Measurements from ENCODE around the gene JMJD6.

The JMJD6 gene

GRCh38 chr17:76679239-76679638 lies 47.2 kb downstream of the JMJD6 start:
- DNase-seq (ENCODE audit: low read depth in 2 of 2): no peak

- peak; percentile 3 to 24 for DNase-seq (ENCODE audit: low read depth in 2 of 2)
Measured at GRCh38 chr17:76678330-76678729, 48.1 kb downstream of the JMJD6 start.

GRCh38 chr17:76677406-76677805 lies 49.0 kb downstream of the JMJD6 start:
- DNase-seq (ENCODE audit: low read depth in 2 of 2): no peak

GRCh38 chr17:76676629-76677028 lies 49.8 kb downstream of the JMJD6 start:
- no peak for DNase-seq (ENCODE audit: low read depth in 2 of 2)

- DNase-seq (ENCODE audit: low read depth in 2 of 2): no peak
Measured at GRCh38 chr17:76675648-76676047, 50.8 kb downstream of the JMJD6 start.

- no peak for DNase-seq (ENCODE audit: low read depth in 2 of 2)
Measured at GRCh38 chr17:76674600-76674999, 51.8 kb downstream of the JMJD6 start.

- DNase-seq (ENCODE audit: low read depth in 2 of 2): no peak
Measured at GRCh38 chr17:76673729-76674128, 52.7 kb downstream of the JMJD6 start.

- no peak for DNase-seq (ENCODE audit: low read depth in 2 of 2)
Measured at GRCh38 chr17:76672892-76673291, 53.5 kb downstream of the JMJD6 start.

- DNase-seq (ENCODE audit: low read depth in 2 of 2): no peak
Measured at GRCh38 chr17:76672270-76672851, 54.0 kb downstream of the JMJD6 start.

- DNase-seq (ENCODE audit: low read depth in 2 of 2): no peak
Measured at GRCh38 chr17:76671912-76672262, 54.5 kb downstream of the JMJD6 start.

GRCh38 chr17:76671123-76671911 lies 55.1 kb downstream of the JMJD6 start:
- DNase-seq (ENCODE audit: low read depth in 2 of 2): peak; percentile 97 to 99

GRCh38 chr17:76670718-76671122 lies 55.7 kb downstream of the JMJD6 start:
- no peak for DNase-seq (ENCODE audit: low read depth in 2 of 2)

GRCh38 chr17:76670020-76670717 lies 56.2 kb downstream of the JMJD6 start:
- DNase-seq (ENCODE audit: low read depth in 2 of 2): no peak

Data from stimulated activated CD8-positive, alpha-beta memory T cell treated with anti-CD3 and anti-CD28 coated beads, Interleukin-7, amount 100 ng/mL, for 4 hours (primary cell).